ENCODE measurements around the gene SNRPD3. TPM values are rescaled to one million over a fixed set of nuclear protein-coding genes. Genes with fewer than 3 reads are reported as not detected.

Gene SNRPD3
- total RNA-seq, 1 donor from 2014 or later = 302 TPM

- Histone ChIP-seq H3K4me1 (no peaks in the 10 kb centered on the region), H3K9me3 (ENCODE audit: low read depth) (no peaks in the 10 kb centered on the region), H3F3A (ENCODE audit: low read depth) (no peaks in the 10 kb centered on the region), H4K20me1 (ENCODE audit: low read depth) (no peaks in the 10 kb centered on the region), H3K79me2 (ENCODE audit: low read depth) (no peaks in the 10 kb centered on the region), H3K36me3 (no peaks in the 10 kb centered on the region), H3K9ac (no peak overlapping the region), H3K4me2 (no peak overlapping the region), H3K27ac (no peak overlapping the region), H3K27me3 (no peaks in the 10 kb centered on the region), H3K4me3 (no peak overlapping the region), H2AFZ (replicated peaks) (no peak overlapping the region)
- H3K36me3 Mint-ChIP-seq = peaks cover 2% of the 10 kb centered on the region
- H3K4me1 Mint-ChIP-seq = peaks cover 2% of the 10 kb centered on the region
- H3K27me3 Mint-ChIP-seq (ENCODE audit: insufficient read depth, low read depth) = peaks cover 2% of the 10 kb centered on the region
- no peak for TF ChIP-seq EZH2phosphoT487 (IDR thresholded peaks at IDR 0.05)
- no peak for TF ChIP-seq EZH2 (IDR thresholded peaks at IDR 0.05)
- TF ChIP-seq CTCF (IDR thresholded peaks at IDR 0.05) = no peak
- no peak for DNase-seq (ENCODE audit: low spot score)
- no peaks in the 10 kb centered on the region for H3K9me3 Mint-ChIP-seq
- H3K27ac Mint-ChIP-seq = no peak overlapping the region
- H3K4me3 Mint-ChIP-seq = no peak overlapping the region
Observed at GRCh38 chr22:24587251-24587650, 31.5 kb downstream of the SNRPD3 start.

- no peaks in the 10 kb centered on the region for H3K36me3 ChIP-seq
- TF ChIP-seq EZH2 (IDR thresholded peaks at IDR 0.05) = no peak
- no peak for TF ChIP-seq CTCF (IDR thresholded peaks at IDR 0.05)
- no peak for TF ChIP-seq EZH2phosphoT487 (IDR thresholded peaks at IDR 0.05)
- Mint-ChIP-seq H3K4me3 (no peak overlapping the region), H3K9me3 (no peaks in the 10 kb centered on the region), H3K27me3 (ENCODE audit: insufficient read depth, low read depth) (peaks cover 2% of the 10 kb centered on the region), H3K36me3 (peaks cover 2% of the 10 kb centered on the region), H3K27ac (no peak overlapping the region), H3K4me1 (peaks cover 4% of the 10 kb centered on the region)
- H3F3A ChIP-seq (ENCODE audit: low read depth) = no peaks in the 10 kb centered on the region
- DNase-seq (ENCODE audit: low spot score) = no peak
- H4K20me1 ChIP-seq (ENCODE audit: low read depth) = no peaks in the 10 kb centered on the region
- H2AFZ ChIP-seq (replicated peaks) = no peak overlapping the region
- no peak overlapping the region for H3K27ac ChIP-seq
- H3K9ac ChIP-seq = no peak overlapping the region
- H3K4me3 ChIP-seq = no peak overlapping the region
- H3K9me3 ChIP-seq (ENCODE audit: low read depth) = no peaks in the 10 kb centered on the region
- H3K27me3 ChIP-seq = no peaks in the 10 kb centered on the region
- H3K79me2 ChIP-seq (ENCODE audit: low read depth) = no peaks in the 10 kb centered on the region
- H3K4me2 ChIP-seq = no peak overlapping the region
- no peaks in the 10 kb centered on the region for H3K4me1 ChIP-seq
Observed at GRCh38 chr22:24587948-24588347, 32.1 kb downstream of the SNRPD3 start.

- H3K9ac ChIP-seq = no peak overlapping the region
- H3K9me3 ChIP-seq (ENCODE audit: low read depth) = no peaks in the 10 kb centered on the region
- peaks cover 4% of the 10 kb centered on the region for H3K4me1 Mint-ChIP-seq
- no peak overlapping the region for H3K4me3 Mint-ChIP-seq
- H3K4me3 ChIP-seq = no peak overlapping the region
- peaks cover 3% of the 10 kb centered on the region for H3K27me3 Mint-ChIP-seq (ENCODE audit: insufficient read depth, low read depth)
- H3K79me2 ChIP-seq (ENCODE audit: low read depth) = no peaks in the 10 kb centered on the region
- peaks cover 2% of the 10 kb centered on the region for H3K36me3 Mint-ChIP-seq
- no peak overlapping the region for H2AFZ ChIP-seq (replicated peaks)
- H3K36me3 ChIP-seq = no peaks in the 10 kb centered on the region
- no peak overlapping the region for H3K27ac ChIP-seq
- no peak overlapping the region for H3K27ac Mint-ChIP-seq
- H3K27me3 ChIP-seq = no peaks in the 10 kb centered on the region
- no peak overlapping the region for H3K4me2 ChIP-seq
- DNase-seq (ENCODE audit: low spot score) = no peak
- no peak for TF ChIP-seq CTCF (IDR thresholded peaks at IDR 0.05)
- TF ChIP-seq EZH2 (IDR thresholded peaks at IDR 0.05) = no peak
- no peak for TF ChIP-seq EZH2phosphoT487 (IDR thresholded peaks at IDR 0.05)
- no peaks in the 10 kb centered on the region for H4K20me1 ChIP-seq (ENCODE audit: low read depth)
- H3K9me3 Mint-ChIP-seq = no peaks in the 10 kb centered on the region
- H3K4me1 ChIP-seq = no peaks in the 10 kb centered on the region
- H3F3A ChIP-seq (ENCODE audit: low read depth) = no peaks in the 10 kb centered on the region
Observed at GRCh38 chr22:24588381-24588756, 32.6 kb downstream of the SNRPD3 start.

Data from neural progenitor cell (in vitro differentiated cells).